IMR-90 (cell line): ENCODE data around the gene HDAC9.

Source experiments
- MXI1 ChIP-seq: IDR thresholded peaks from 2 replicates; pipeline ENCODE4 v1.6.1; 2012; ENCODE audit warnings: low read depth, mild to moderate bottlenecking, low read length, moderate library complexity, borderline replicate concordance
- POLR2A ChIP-seq: IDR thresholded peaks from 2 replicates; pipeline ENCODE4 v1.6.1; 2012; ENCODE audit warnings: mild to moderate bottlenecking, low read depth, low read length
- SMC3 ChIP-seq: fragments of 150-350 bp; IDR thresholded peaks from 2 replicates; pipeline ENCODE4 v1.6.1; 2016; ENCODE audit warnings: low read depth, mild to moderate bottlenecking, antibody characterized with exemption, low read length, moderate library complexity
- TF ChIP-seq, protein P1 (sequence below): conservative IDR thresholded peaks from 2 replicates; pipeline ENCODE4 v1.5.1; 2012; ENCODE audit warnings: mild to moderate bottlenecking, low read depth, low read length, improper control_type of control experiment

DNA sequence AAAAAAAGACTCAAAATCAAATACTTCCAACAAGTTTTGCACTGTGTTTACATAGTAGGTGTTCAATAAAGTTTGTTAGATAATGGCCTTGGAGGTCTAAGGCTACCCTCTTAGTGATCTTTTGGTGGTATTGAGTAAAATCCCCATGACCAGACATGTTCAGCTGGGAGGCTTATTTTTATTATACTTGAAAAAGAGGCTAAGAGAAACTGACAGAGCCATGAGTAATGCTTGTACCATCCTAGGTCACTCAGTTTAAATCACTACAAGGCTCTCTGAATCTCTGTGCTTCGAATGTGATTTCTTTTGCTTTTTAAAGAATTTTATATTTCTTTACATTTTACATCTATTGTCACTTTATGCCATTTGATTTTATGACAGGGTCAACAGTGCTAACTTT, 531.3 kb downstream of the HDAC9 start:
- TF ChIP-seq POLR2A (no peak), SMC3 (no peak), MXI1 (no peak)
- TF ChIP-seq, protein P1, sequence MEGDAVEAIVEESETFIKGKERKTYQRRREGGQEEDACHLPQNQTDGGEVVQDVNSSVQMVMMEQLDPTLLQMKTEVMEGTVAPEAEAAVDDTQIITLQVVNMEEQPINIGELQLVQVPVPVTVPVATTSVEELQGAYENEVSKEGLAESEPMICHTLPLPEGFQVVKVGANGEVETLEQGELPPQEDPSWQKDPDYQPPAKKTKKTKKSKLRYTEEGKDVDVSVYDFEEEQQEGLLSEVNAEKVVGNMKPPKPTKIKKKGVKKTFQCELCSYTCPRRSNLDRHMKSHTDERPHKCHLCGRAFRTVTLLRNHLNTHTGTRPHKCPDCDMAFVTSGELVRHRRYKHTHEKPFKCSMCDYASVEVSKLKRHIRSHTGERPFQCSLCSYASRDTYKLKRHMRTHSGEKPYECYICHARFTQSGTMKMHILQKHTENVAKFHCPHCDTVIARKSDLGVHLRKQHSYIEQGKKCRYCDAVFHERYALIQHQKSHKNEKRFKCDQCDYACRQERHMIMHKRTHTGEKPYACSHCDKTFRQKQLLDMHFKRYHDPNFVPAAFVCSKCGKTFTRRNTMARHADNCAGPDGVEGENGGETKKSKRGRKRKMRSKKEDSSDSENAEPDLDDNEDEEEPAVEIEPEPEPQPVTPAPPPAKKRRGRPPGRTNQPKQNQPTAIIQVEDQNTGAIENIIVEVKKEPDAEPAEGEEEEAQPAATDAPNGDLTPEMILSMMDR, result no peak
